HepG2 (cell line): ENCODE measurements around the gene PRSS53. TPM values are rescaled to one million over a fixed set of nuclear protein-coding genes. Genes with fewer than 3 reads are reported as not detected.

Source experiments
- BORCS8-MEF2B ChIP-seq: sonication (generic); formaldehyde crosslinking; IDR thresholded peaks from 2 replicates; pipeline ENCODE4 v1.8.0; 2022; ENCODE audit warnings: mild to moderate bottlenecking, missing genetic modification reagents
- ELF3 ChIP-seq: IDR thresholded peaks from 2 replicates; pipeline ENCODE4 v1.6.1; 2016; ENCODE audit warnings: missing genetic modification reagents, missing compliant biosample characterization
- KDM4B ChIP-seq: sonication (generic); formaldehyde crosslinking; IDR thresholded peaks from 2 replicates; pipeline ENCODE4 v1.4.0; 2020; ENCODE audit warnings: missing genetic modification reagents
- LBX2 ChIP-seq: sonication (generic); formaldehyde crosslinking; IDR thresholded peaks from 2 replicates; pipeline ENCODE4 v1.5.0; 2020; ENCODE audit warnings: missing genetic modification reagents, mild to moderate bottlenecking, borderline replicate concordance
- MTA1 ChIP-seq: sonication (generic); formaldehyde crosslinking; IDR thresholded peaks from 2 replicates; pipeline ENCODE4 v1.4.0; 2020; ENCODE audit warnings: missing genetic modification reagents, mild to moderate bottlenecking, borderline replicate concordance
- NKX3-1 ChIP-seq: sonication (generic); formaldehyde crosslinking; IDR thresholded peaks from 2 replicates; pipeline ENCODE4 v1.5.0; 2020; ENCODE audit warnings: missing genetic modification reagents
- RARG ChIP-seq: sonication (generic); formaldehyde crosslinking; IDR thresholded peaks from 2 replicates; pipeline ENCODE4 v1.4.0; 2020; ENCODE audit warnings: low read depth, mild to moderate bottlenecking, missing genetic modification reagents
- RFXAP ChIP-seq: sonication (generic); formaldehyde crosslinking; IDR thresholded peaks from 2 replicates; pipeline ENCODE4 v1.4.0; 2020; ENCODE audit warnings: missing genetic modification reagents, borderline replicate concordance
- SIX4 ChIP-seq: sonication (generic); formaldehyde crosslinking; IDR thresholded peaks from 2 replicates; pipeline ENCODE4 v1.4.0; 2020; ENCODE audit warnings: missing genetic modification reagents
- SKI ChIP-seq: fragments of 450-650 bp; IDR thresholded peaks from one replicate; pipeline ENCODE4 v1.6.1; 2018; ENCODE audit warnings: mild to moderate bottlenecking; ENCODE audit not compliant: partially characterized antibody
- SMC3 ChIP-seq: IDR thresholded peaks from 2 replicates; pipeline ENCODE4 v1.6.1; 2011; ENCODE audit warnings: low read length, improper control_type of control experiment
- SMYD3 ChIP-seq: sonication (generic); formaldehyde crosslinking; IDR thresholded peaks from 2 replicates; pipeline ENCODE4 v1.8.1; 2023; ENCODE audit warnings: mild to moderate bottlenecking, missing genetic modification reagents
- TCF12 ChIP-seq, 2 experiments: fragments of 450-650 bp in 1 of 2; sonication (generic) in 1 of 2; formaldehyde crosslinking in 1 of 2; IDR thresholded peaks; 2 replicates each; pipeline versions ENCODE4 v1.6.1 to v1.8.0; 2017 to 2022; ENCODE audit warnings: antibody characterized with exemption in 1 of 2, mild to moderate bottlenecking in 1 of 2, missing genetic modification reagents in 1 of 2, moderate library complexity in 1 of 2
- ZBED4 ChIP-seq: sonication (generic); formaldehyde crosslinking; IDR thresholded peaks from 2 replicates; pipeline ENCODE4 v1.4.0; 2020; ENCODE audit warnings: missing genetic modification reagents, borderline replicate concordance
- ZC3H13 ChIP-seq: sonication (generic); formaldehyde crosslinking; IDR thresholded peaks from 2 replicates; pipeline ENCODE4 v1.8.1; 2023; ENCODE audit warnings: mild to moderate bottlenecking, missing genetic modification reagents, moderate library complexity
- ZNF574 ChIP-seq: sonication (generic); formaldehyde crosslinking; IDR thresholded peaks from 2 replicates; pipeline ENCODE4 v1.4.0; 2020; ENCODE audit warnings: missing genetic modification reagents
- ZNF710 ChIP-seq: sonication (generic); formaldehyde crosslinking; IDR thresholded peaks from 2 replicates; pipeline ENCODE4 v1.5.0; 2020; ENCODE audit warnings: mild to moderate bottlenecking, missing genetic modification reagents, borderline replicate concordance
- ZNF883 ChIP-seq: sonication (generic); formaldehyde crosslinking; IDR thresholded peaks from 2 replicates; pipeline ENCODE4 v1.5.1; 2020; ENCODE audit warnings: mild to moderate bottlenecking, missing genetic modification reagents; ENCODE audit errors: not compliant biosample characterization
- polyA plus RNA-seq, 8 experiments: library from polyadenylated mRNA; depleted of rRNA in 3 of 8; stranded (reverse) in 7 of 8; unstranded in 1 of 8; fragments of >200 nt; fragmentation: Illumina TruSeq in 4 of 8; extraction: Trizol in 4 of 8; gene quantifications; 2 replicates each; pipeline versions ENCODE4 v1.2.1 to v1.2.3, GENCODE V29; 2011 to 2016; ENCODE audit warnings: low read depth in 4 of 8, missing spikeins in 1 of 8, mixed read lengths in 1 of 8; ENCODE audit not compliant: insufficient read depth in 1 of 8
- total RNA-seq, 5 experiments: library from RNA; depleted of rRNA; stranded (reverse); fragments of >200 nt; fragmentation: Illumina TruSeq; extraction: Trizol; gene quantifications; 2 replicates each; pipeline ENCODE4 v1.2.3, GENCODE V29; 2016; ENCODE audit warnings: low read depth in 1 of 5

The PRSS53 gene
- total and polyA plus RNA-seq, 2 of the 13 experiments (the other 11 are each of a cell fraction or from before 2014, with no cell fraction given), result 2.2 to 7.4 TPM

- TF ChIP-seq ZBED4, result peak; percentile 84
- peak; percentile 68 for TF ChIP-seq ELF3 (CRISPR knock-in tag)
- TF ChIP-seq ZNF574 (CRISPR knock-in tag), result peak; percentile 95
- no peak for TF ChIP-seq RARG (CRISPR knock-in tag)
- no peak for TF ChIP-seq SMYD3 (CRISPR knock-in tag)
- 0 out of 2 replicates have a peak, but pooled peaks have one; percentile 41 for TF ChIP-seq LBX2 (CRISPR knock-in tag)
- TF ChIP-seq SMC3, result no peak
- peak; percentile 68; the same call in 1 of the 2 replicates for TF ChIP-seq ZNF710
- TF ChIP-seq ZC3H13 (CRISPR knock-in tag), result peak; percentile 93
- 0 out of 2 replicates have a peak, but pooled peaks have one; percentile 58 for TF ChIP-seq KDM4B
- peak; percentile 22; the same call in 1 of the 2 replicates for TF ChIP-seq SIX4 (CRISPR knock-in tag)
- TF ChIP-seq SKI, result peak; percentile 9
- TF ChIP-seq RFXAP (CRISPR knock-in tag), result peak; percentile 97
- TF ChIP-seq NKX3-1 (CRISPR knock-in tag), result peak; percentile 86; the same call in 1 of the 2 replicates
- TF ChIP-seq MTA1 (CRISPR knock-in tag), result peak; percentile 50; the same call in 1 of the 2 replicates
- TF ChIP-seq TCF12 (IDR thresholded peaks at IDR 0.05), result no peak
- peak; percentile 90; the same call in 1 of the 2 replicates for TF ChIP-seq TCF12 (CRISPR knock-in tag; IDR thresholded peaks at IDR 0.05)
- peak; percentile 82 for TF ChIP-seq ZNF883 (CRISPR knock-in tag)
- peak; percentile 69 for TF ChIP-seq BORCS8-MEF2B (CRISPR knock-in tag)
Observed at GRCh38 chr16:31094424-31095120, 5.8 kb upstream of the PRSS53 start, which contains the start of gene VKORC1 (continued).
